B cell (primary cell): Measurements from ENCODE around the gene CBFB. TPM values are rescaled to one million over a fixed set of nuclear protein-coding genes. Genes with fewer than 3 reads are reported as not detected.

ENCODE experiments used
- ATAC-seq: fragments of 200-7000 bp; cut with Tn5 transposase; one replicate; pipeline ENCODE4 v1.10.0; 2021; ENCODE audit warnings: low read depth, mild to moderate bottlenecking, moderate number of reproducible peaks, moderate library complexity
- CTCF ChIA-PET: fragments of 350-600 bp; sonication (Branson Sonifier 250); formaldehyde crosslinking; loops from one replicate; lab custom pipeline; 2021; ENCODE audit warnings: antibody characterized with exemption, inconsistent platforms; lab: Charles Lee
- POLR2A ChIA-PET: fragments of 350-600 bp; sonication (Branson Sonifier 250); formaldehyde crosslinking; loops from one replicate; lab custom pipeline; 2021; ENCODE audit warnings: antibody characterized with exemption; lab: Charles Lee
- DNase-seq: peaks from one replicate; pipeline ENCODE4 v3.0.0; 2013
- H2AFZ ChIP-seq: 2 replicates; pipeline ENCODE4 v1.6.1; 2012; ENCODE audit warnings: mild to moderate bottlenecking, low read depth, low read length; ENCODE audit not compliant: insufficient read depth, poor library complexity, severe bottlenecking
- H3K27ac ChIP-seq, 2 donors: 1 replicate in 1 of 2; 2 replicates in 1 of 2; pipeline ENCODE4 v1.5.1; 2012 to 2013; ENCODE audit warnings: low read length in 2 of 2, mild to moderate bottlenecking in 2 of 2, moderate library complexity in 1 of 2
- H3K27me3 ChIP-seq, 4 experiments: fragments of 200-600 bp in 1 of 4; sonication (generic) in 1 of 4; replicated peaks in 1 of 4; 1 replicate in 2 of 4; 2 replicates in 2 of 4; pipeline versions ENCODE4 v1.6.1 to v1.7.0; 2013 to 2016; ENCODE audit warnings: low read length in 3 of 4, mild to moderate bottlenecking in 2 of 4, mixed read lengths in 1 of 4, moderate library complexity in 1 of 4; ENCODE audit not compliant: insufficient read depth in 4 of 4, control insufficient read depth in 3 of 4; ENCODE audit errors: control extremely low read depth in 1 of 4
- H3K36me3 ChIP-seq, 2 experiments: replicated peaks in 1 of 2; 1 replicate in 1 of 2; 2 replicates in 1 of 2; pipeline versions ENCODE4 v1.6.1 to v1.7.1; 2013; ENCODE audit warnings: low read length in 1 of 2; ENCODE audit not compliant: insufficient read depth in 2 of 2, control insufficient read depth in 1 of 2; ENCODE audit errors: control extremely low read depth in 1 of 2, extremely low read depth in 1 of 2
- H3K4me1 ChIP-seq, 2 donors: fragments of 200-600 bp in 1 of 2; sonication (generic) in 1 of 2; 1 replicate in 1 of 2; 2 replicates in 1 of 2; pipeline versions ENCODE4 v1.5.1 to v1.6.1; 2013 to 2017; ENCODE audit warnings: low read length in 2 of 2; ENCODE audit not compliant: control insufficient read depth in 2 of 2, insufficient read depth in 2 of 2
- H3K4me2 ChIP-seq: replicated peaks from 2 replicates; pipeline ENCODE3; 2012; ENCODE audit warnings: mild to moderate bottlenecking, low read depth, low read length; ENCODE audit not compliant: poor library complexity, severe bottlenecking
- H3K4me3 ChIP-seq, 5 experiments: fragments of 200-600 bp in 1 of 5; sonication (generic) in 1 of 5; 1 replicate in 3 of 5; 2 replicates in 2 of 5; pipeline versions ENCODE4 v1.5.1 to v1.7.0; 2011 to 2016; ENCODE audit warnings: low read length in 4 of 5, mild to moderate bottlenecking in 4 of 5, low read depth in 2 of 5, control low read depth in 1 of 5, moderate library complexity in 1 of 5; ENCODE audit not compliant: insufficient read depth in 1 of 5; ENCODE audit errors: control extremely low read depth in 1 of 5, extremely low read depth in 1 of 5
- H3K79me2 ChIP-seq: fragments of 200-600 bp; sonication (generic); one replicate; pipeline ENCODE4 v1.6.0; 2016; ENCODE audit warnings: low read length; ENCODE audit not compliant: control insufficient read depth, insufficient read depth
- H3K9ac ChIP-seq: fragments of 200-600 bp; sonication (generic); 2 replicates; pipeline ENCODE4 v1.6.1; 2017; ENCODE audit warnings: mild to moderate bottlenecking, low read length, moderate library complexity
- H3K9me3 ChIP-seq, 3 donors: one replicate each; pipeline versions ENCODE4 v1.6.1 to v1.7.1; 2013; ENCODE audit warnings: low read length in 2 of 3; ENCODE audit not compliant: control insufficient read depth in 2 of 3, insufficient read depth in 1 of 3; ENCODE audit errors: control extremely low read depth in 1 of 3
- H4K20me1 ChIP-seq: 2 replicates; pipeline ENCODE4 v1.6.0; 2012; ENCODE audit warnings: mild to moderate bottlenecking, low read length; ENCODE audit not compliant: insufficient read depth, control insufficient read depth, poor library complexity, severe bottlenecking
- H3K27ac Mint-ChIP-seq: one replicate; pipeline ENCODE4 v1.8.0; 2021; ENCODE audit warnings: mixed read lengths
- H3K27me3 Mint-ChIP-seq: one replicate; pipeline ENCODE4 v1.8.0; 2021; ENCODE audit warnings: mixed read lengths
- H3K4me1 Mint-ChIP-seq: one replicate; pipeline ENCODE4 v1.8.0; 2021; ENCODE audit warnings: mixed read lengths
- H3K4me3 Mint-ChIP-seq: one replicate; pipeline ENCODE4 v1.8.0; 2021; ENCODE audit warnings: mixed read lengths
- H3K9me3 Mint-ChIP-seq: one replicate; pipeline ENCODE4 v1.8.0; 2022; ENCODE audit warnings: mixed read lengths; ENCODE audit not compliant: insufficient read depth
- EZH2 ChIP-seq: IDR thresholded peaks from 2 replicates; pipeline ENCODE4 v1.6.1; 2012; ENCODE audit warnings: borderline replicate concordance, low read depth, mild to moderate bottlenecking, moderate library complexity, low read length; ENCODE audit not compliant: insufficient read depth, poor library complexity, severe bottlenecking
- WGBS: methylation state at CpG from one replicate; pipeline ENCODE4 v1.1.5; 2013; ENCODE audit warnings: missing lambda C conversion rate; ENCODE audit not compliant: insufficient coverage; 5-methylcytosine and 5-hydroxymethylcytosine counted together
- intact Hi-C: fragments of 100-400 bp; cut with micrococcal nuclease; formaldehyde crosslinking; loops from one replicate; pipeline ENCODE4 v1.10.0; 2022
- polyA plus RNA-seq: library from polyadenylated mRNA; depleted of rRNA; stranded (reverse); fragments of >200 nt; gene quantifications from 2 replicates; pipeline ENCODE4 v1.2.3, GENCODE V29; 2012
- total RNA-seq, 2 donors: library from RNA; stranded (reverse); fragments of 120-200 nt in 1 of 2; gene quantifications; 1 replicate in 1 of 2; 2 replicates in 1 of 2; pipeline versions ENCODE4 v1.2.3 to v1.2.4, GENCODE V29; 2013 to 2022
- TF ChIP-seq, protein P1 (sequence below): fragments of 200-600 bp; IDR thresholded peaks from one replicate; pipeline ENCODE4 v1.8.0; 2022; ENCODE audit warnings: antibody characterized with exemption, mild to moderate bottlenecking

The CBFB gene
- total and polyA plus RNA-seq, 2 donors (not counting 1 experiment from before 2014, with no cell fraction given), result 19.5 to 89.0 TPM

DNA sequence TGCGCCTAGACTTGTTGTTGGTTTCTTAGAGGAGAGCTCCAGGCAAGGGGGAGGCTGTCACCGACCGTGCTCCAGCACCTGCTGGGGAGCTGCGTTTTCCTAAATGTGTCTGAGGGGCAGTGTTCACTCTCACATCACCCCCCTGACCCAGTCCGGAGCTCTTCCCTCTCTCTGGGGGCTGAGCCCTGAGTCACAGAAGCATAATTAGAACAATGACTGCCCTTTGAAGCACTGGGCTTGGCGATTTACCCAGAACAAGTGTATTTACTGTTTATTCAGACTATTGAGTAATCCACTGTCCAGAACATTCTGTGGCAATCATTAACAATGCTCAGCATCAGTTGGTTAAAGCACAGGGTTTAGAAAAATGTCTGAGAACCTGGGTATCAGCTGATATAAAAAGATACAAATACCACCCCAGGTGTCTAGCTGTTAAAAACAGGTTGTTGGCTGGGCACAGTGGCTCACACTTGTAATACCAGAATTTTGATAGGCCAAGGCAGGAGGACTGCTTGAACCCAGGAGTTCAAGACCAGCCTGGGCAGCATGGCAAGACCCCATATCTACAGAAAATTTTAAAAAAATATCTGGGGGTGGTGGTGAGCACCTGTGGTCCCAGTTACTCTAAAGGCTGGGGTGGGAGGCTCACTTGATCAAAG lies 32.5 kb upstream of the CBFB start:
- Mint-ChIP-seq H3K27me3 (peaks cover 4% of the 10 kb centered on the region), H3K9me3 (no peaks in the 10 kb centered on the region), H3K4me3 (no peak overlapping the region), H3K27ac (no peak overlapping the region), H3K4me1 (peaks cover 12% of the 10 kb centered on the region)
- Histone ChIP-seq H3K79me2 (no peaks in the 10 kb centered on the region), H3K9me3 (no peaks in the 10 kb centered on the region), H2AFZ (no peak overlapping the region), H3K9ac (no peak overlapping the region), H3K36me3 (no peaks in the 10 kb centered on the region), H4K20me1 (no peaks in the 10 kb centered on the region), H3K27me3 (peaks cover 0 to 5% (median 0%) of the 10 kb centered on the region in 4 experiments), H3K27ac (no peak overlapping the region), H3K4me3 (no peak overlapping the region), H3K4me2 (no peak overlapping the region), H3K4me1 (peaks cover 5 to 11% of the 10 kb centered on the region in 2 donors)
- CTCF ChIA-PET, result no interaction called here
- TF ChIP-seq, protein P1, sequence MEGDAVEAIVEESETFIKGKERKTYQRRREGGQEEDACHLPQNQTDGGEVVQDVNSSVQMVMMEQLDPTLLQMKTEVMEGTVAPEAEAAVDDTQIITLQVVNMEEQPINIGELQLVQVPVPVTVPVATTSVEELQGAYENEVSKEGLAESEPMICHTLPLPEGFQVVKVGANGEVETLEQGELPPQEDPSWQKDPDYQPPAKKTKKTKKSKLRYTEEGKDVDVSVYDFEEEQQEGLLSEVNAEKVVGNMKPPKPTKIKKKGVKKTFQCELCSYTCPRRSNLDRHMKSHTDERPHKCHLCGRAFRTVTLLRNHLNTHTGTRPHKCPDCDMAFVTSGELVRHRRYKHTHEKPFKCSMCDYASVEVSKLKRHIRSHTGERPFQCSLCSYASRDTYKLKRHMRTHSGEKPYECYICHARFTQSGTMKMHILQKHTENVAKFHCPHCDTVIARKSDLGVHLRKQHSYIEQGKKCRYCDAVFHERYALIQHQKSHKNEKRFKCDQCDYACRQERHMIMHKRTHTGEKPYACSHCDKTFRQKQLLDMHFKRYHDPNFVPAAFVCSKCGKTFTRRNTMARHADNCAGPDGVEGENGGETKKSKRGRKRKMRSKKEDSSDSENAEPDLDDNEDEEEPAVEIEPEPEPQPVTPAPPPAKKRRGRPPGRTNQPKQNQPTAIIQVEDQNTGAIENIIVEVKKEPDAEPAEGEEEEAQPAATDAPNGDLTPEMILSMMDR, result no peak
- no peak for TF ChIP-seq EZH2
- intact Hi-C loops, result no loop called here
- ATAC-seq, result no peak
- DNase-seq, result no peak
- WGBS, result 94% methylated on average over 4 of the region's 6 CpGs
- POLR2A ChIA-PET, result no interaction called here

- Mint-ChIP-seq H3K27me3 (peaks cover 6% of the 10 kb centered on the region), H3K4me3 (no peak overlapping the region), H3K4me1 (peaks cover 17% of the 10 kb centered on the region), H3K27ac (no peak overlapping the region), H3K9me3 (no peaks in the 10 kb centered on the region)
- TF ChIP-seq EZH2, result no peak
- TF ChIP-seq, protein P1, result no peak
- no peaks in the 10 kb centered on the region for H4K20me1 ChIP-seq
- no peak overlapping the region for H2AFZ ChIP-seq
- ChIA-PET CTCF (interaction anchor here (1.5 kb wide), 1 partner anchor 158 kb away, joined by 3 read pairs; no protein-coding TSS in a partner anchor), POLR2A (no interaction called here)
- ATAC-seq (no peak), DNase-seq (no peak)
- intact Hi-C loops, result no loop called here
- H3K4me1 ChIP-seq, result peaks cover 7 to 15% of the 10 kb centered on the region in 2 donors
- no peaks in the 10 kb centered on the region for H3K79me2 ChIP-seq
- H3K9me3 ChIP-seq, result no peaks in the 10 kb centered on the region
- no peak overlapping the region for H3K4me3 ChIP-seq
- no peaks in the 10 kb centered on the region for H3K36me3 ChIP-seq
- no peak overlapping the region for H3K9ac ChIP-seq
- H3K27ac ChIP-seq, result no peak overlapping the region
- H3K27me3 ChIP-seq, result peaks cover 0 to 9% (median 0%) of the 10 kb centered on the region in 4 experiments
- no peak overlapping the region for H3K4me2 ChIP-seq
- WGBS, result 75% methylated on average over 3 of the region's 3 CpGs
These were observed 32.0 kb upstream of the CBFB start for GRCh38 chr16:66996983-66997358.
